DMS114 treated with DMSO at 0.1 percent for 48 hours (cell line): ENCODE measurements around the gene EIF2AK2.

Experiments
- DNase-seq: peaks from one replicate; lab custom pipeline; 2025; ENCODE audit not compliant: unreplicated experiment; lab: John Stamatoyannopoulos, UW

Gene EIF2AK2

DNA sequence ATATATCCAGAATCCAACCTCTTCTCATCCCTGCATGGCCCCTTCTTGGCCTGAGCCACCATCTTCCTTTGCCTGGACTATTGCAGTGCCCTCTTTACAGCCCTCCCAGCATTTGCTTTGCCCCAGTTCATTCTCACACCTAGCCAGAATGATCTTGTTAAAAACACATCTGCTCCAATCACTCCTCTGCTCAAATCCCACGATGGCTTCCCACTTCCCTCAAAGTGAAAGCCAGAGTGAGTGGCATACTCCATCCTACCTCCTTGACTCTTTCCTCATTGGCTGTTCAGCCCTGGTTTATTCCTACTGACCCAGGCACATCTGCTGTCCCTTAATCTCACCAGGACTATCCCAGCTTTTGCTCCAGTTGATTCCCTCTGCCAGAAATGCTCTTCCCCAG is 17.0 kb upstream of the EIF2AK2 start:
- no peak for DNase-seq

GRCh38 chr2:37171624-37171950 is 14.8 kb upstream of the EIF2AK2 start:
- DNase-seq, result no peak

DNA sequence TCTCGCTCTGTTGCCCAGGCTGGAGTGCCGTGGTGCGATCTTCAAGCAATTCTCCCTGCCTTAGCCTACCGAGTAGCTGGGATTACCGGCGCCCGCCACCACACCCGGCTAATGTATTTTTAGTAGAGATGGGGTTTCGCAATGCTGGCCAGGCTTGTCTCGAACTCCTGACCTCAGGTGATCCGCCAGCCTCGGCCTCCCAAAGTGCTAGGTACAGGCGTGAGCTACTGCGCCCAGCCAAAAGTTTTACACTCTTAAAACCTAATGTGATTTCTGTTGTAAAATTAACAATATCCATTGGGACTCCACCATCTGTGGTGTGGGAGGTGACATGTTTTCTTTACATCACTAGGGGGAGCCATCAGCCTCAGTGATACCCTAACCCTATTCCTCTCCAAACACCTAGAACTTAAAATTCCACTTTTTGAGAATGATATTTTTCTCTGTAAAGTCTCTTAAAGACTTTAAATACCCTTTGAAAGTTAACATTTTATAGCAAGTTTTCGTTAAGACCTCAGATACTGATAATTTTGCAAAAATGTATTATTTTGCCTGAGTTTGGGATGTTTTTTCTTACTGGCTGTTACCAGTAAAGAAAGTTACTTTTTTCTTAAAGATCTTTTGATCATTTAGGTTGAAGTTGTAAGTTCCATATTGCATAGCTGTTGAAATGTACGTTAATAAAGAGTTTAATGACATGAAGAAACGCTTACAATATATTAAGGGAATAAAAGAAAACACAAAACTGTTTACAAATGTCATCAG is 11.6 kb upstream of the EIF2AK2 start:
- peak; percentile 54 for DNase-seq

DNA sequence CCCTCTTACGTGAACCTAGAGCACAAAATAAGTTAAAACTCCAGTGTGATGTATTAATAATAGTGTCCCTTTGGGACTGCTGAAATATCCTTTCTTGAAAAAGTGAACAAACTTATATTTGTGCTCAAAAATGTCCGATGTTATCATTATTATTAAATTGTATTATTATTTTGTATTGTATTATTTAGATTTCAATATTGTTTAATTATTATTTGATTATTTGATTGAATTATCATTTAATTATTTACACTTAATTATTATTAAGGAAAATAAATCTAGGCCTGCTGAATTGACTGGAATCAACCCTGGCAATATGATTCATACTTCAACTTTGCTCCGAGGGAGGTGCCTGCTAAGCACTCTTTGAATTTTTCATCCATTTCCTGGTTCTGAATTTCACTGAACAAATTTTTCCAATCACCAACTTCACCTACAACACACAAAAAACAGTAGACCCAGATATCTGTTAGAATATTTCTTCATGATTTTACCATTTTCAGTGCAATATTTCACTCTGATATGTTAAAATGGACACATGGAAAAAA is 10.9 kb upstream of the EIF2AK2 start:
- no peak for DNase-seq

- DNase-seq, result no peak
Observed at GRCh38 chr2:37164757-37165156, 8.0 kb upstream of the EIF2AK2 start.

GRCh38 chr2:37156071-37156856 is 516 bp downstream of the EIF2AK2 start:
- DNase-seq, result peak; percentile 50

GRCh38 chr2:37154785-37155184 is 2.0 kb downstream of the EIF2AK2 start:
- DNase-seq, result no peak

DNA sequence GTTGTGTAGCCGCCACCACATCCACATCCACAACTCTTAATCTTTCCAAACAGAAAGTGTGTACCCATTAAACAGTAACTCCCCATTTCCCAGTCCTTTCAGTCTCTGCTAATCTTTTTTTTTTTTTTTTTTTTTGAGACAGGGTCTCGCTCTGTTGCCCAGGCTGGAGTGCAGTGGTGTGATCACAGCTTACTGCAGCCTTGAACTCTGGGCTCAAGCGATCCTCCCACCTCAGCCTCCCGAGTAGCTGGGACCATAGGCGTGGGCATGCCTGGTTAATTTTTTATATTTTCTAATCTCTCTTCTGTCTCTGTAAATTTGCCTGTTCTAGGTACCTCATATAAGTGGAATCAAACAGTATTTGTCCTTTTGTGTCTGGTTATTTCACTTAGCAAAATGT is 3.6 kb downstream of the EIF2AK2 start:
- DNase-seq, result no peak

- DNase-seq, result no peak
Observed at GRCh38 chr2:37149626-37150322, 7.0 kb downstream of the EIF2AK2 start.

GRCh38 chr2:37148325-37148724 is 8.5 kb downstream of the EIF2AK2 start:
- no peak for DNase-seq

DNA sequence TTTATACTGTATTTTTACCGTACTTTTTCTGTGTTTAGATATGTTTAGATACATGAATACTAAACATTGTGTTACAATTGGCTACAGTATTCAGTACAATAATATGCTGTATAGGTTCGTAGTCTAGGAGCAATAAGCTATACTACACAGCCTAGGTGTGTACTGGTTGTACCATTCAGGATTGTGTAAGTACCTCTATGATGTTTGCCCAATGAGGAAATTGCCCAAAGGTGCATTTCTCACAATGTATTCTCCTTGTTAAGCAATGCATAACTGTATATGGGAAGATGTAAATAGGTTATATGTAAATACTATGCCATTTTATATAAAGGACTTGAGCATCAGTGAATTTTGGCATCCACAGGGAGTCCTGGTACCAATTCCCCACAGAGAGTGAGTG is 10.7 kb downstream of the EIF2AK2 start:
- DNase-seq, result no peak

- no peak for DNase-seq
Observed at GRCh38 chr2:37143974-37144373, 12.8 kb downstream of the EIF2AK2 start.

DNA sequence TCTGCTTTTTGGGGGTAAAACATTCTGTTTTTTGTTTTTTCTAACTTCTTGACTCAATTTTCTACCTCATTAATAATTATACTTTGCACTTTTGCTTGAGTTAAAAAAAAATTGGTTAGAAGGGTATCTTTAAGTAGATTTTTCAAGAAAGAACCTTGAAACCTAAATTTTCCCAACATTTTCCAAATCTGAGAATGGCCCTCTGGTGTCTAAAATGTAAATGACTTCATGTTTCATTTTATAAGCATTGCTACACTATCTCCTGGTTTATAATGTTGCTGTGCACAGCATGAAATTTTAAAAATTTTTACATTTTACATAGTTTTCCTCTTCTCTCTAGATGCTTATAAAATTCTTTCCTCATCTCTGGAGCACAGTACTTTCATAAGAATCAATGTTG is 14.2 kb downstream of the EIF2AK2 start:
- DNase-seq, result no peak

GRCh38 chr2:37132914-37133313 is 23.9 kb downstream of the EIF2AK2 start:
- no peak for DNase-seq

DNA sequence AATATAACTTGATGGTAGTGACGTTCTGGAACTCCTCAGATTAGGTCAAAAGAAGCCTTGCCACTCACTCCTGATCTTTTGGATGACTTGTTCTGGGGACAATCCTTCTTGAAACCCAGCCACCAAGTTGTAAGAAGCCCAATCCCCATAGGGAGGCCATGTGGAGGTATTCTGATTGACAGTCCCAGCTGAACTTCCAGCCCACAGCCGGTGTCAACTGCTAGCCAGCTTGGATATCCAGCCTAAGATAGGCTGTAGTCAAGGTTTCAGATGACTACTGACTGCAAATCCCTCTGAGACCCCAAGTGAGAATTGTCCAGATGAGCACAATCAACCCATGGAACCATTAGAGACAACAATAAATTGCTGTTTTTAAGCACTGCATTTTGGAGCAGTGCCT is 31.4 kb downstream of the EIF2AK2 start:
- DNase-seq, result no peak

- no peak for DNase-seq
Observed at GRCh38 chr2:37119157-37119556, 37.6 kb downstream of the EIF2AK2 start.

DNA sequence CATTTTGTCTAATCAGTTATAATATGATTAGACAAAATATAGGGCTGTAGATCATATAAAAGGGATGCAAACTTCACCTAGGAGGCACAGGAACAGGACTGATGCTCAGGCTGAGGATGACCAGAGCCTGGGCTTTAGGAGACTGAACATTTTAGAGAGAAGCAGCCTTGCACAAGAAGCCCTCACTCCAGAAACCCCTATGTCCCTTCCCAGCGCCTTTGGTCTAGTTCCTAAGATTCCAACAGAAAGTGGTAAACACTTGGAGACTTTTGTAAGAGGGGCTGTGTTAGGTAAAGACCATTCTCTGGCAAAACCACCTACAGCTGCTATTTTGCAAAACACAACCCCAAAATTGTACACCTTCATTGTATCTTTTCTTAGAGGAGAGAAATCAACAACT is 39.2 kb downstream of the EIF2AK2 start:
- no peak for DNase-seq

DNA sequence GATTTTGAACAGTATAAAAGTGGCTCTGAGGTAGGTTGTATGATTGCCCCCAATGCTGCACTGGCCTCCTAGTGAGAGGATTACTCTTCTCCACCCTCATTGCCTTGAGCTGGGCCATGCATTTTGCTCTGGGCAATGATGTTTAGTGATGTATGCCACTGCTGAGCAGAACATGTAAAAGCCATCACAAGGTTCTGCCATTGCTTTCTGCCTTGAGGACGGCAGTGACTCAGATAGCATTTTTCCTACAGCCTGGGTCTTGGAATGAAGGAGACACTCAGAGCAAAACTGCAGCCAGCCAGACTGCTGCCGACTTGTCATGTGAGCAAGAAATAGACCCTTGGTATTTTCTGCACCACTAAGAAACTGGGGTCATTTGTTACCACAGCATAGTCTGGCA is 44.8 kb downstream of the EIF2AK2 start:
- DNase-seq, result no peak

DNA sequence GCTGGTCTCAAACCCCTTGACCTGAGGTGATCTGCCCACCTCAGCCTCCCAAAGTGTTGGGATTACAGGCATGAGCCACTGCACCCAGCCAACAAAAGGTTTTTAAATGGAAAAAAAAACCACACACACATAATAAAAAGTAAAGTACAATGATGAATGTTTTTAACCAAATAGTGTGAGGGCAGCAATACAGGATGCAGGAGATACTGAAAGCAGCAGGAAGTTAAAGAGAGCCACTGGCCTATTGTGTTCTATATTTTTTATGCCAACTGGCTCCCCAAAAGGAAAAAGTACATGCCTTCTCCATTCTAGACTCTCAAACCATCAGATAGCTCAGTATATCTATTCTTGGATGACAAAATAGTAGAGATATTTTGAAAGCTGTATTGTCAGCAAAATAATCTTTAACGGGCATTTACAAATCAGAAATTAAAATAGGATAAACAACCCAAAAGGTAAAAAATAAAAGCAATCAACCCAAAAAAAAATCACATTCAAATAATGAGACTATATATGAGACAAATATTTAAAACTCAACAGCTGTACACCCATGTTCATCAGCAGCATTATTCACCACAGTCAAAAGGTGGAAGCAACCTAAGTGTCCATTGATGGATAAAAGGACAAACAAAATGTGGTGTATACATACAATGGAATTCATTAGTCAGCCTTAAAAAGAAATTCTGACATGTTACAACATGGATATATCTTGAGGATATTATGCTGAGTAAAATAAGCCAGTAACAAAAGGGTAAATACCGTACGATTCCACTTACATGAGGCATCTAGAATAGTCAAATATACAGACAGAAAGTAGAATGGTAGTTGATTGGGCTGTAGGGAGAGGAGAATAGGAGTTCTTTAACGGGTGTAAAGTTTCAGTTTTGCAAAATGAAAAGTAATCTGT is 46.2 kb downstream of the EIF2AK2 start:
- no peak for DNase-seq

DNA sequence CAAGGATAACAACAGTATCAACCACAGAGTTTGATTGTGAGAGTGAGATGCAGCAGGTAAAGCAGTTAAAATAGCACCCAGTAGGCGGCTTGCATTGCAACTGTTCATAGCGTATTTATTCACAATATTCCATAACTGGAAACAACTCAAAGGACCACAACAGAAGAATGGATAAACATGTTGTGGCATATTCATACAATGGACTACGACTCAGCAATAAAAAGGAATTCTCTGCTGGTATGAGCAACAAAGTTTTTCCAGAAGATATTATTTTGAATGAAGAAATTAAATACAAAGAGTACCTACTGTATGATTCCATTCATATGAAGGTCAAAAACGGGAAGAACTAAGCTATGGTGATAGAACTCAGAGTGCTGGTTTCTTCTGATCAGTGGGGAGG is 47.3 kb downstream of the EIF2AK2 start:
- no peak for DNase-seq

DNA sequence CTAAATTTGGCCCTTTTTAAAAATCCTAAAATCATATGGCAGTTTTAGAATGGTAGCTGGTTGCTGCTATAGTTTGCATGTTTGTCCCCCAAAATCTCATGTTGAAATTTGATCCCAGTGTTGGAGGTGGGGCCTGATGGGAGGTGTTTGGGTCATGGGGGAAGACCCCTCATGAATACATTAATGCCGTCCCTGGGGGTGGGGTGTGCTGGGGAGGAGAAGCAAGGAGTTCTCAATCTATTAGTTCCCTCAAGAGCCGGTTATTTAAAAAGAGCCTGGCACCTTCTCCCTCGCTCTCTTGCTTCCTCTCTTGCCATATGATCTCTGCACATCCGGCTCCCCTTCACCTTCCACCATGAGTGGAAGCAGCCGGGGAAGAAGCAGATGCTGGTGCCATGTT is 51.6 kb downstream of the EIF2AK2 start:
- no peak for DNase-seq
